Heart left ventricle (tissue), 16 donors: ENCODE measurements around the gene RSU1. TPM values are rescaled to one million over a fixed set of nuclear protein-coding genes. Genes with fewer than 3 reads are reported as not detected.

Experiments used
- ATAC-seq, 4 donors: fragments of 200-7000 bp; cut with Tn5 transposase; one replicate each; pipeline ENCODE4 v1.9.1; 2020 to 2022; ENCODE audit warnings: moderate library complexity in 4 of 4, mild to moderate bottlenecking in 3 of 4, moderate number of reproducible peaks in 1 of 4
- DNase-seq, 5 donors: peaks; one replicate each; pipeline ENCODE4 v3.0.0-alpha.2; 2020
- H3K27ac ChIP-seq, 12 donors: fragments of 200-600 bp; sonication (generic) in 4 of 12; one replicate each; pipeline versions ENCODE4 v1.5.0 to v1.8.0; 2016 to 2022; ENCODE audit warnings: mild to moderate bottlenecking in 2 of 12
- H3K27me3 ChIP-seq, 9 donors: fragments of 200-600 bp; sonication (generic) in 2 of 9; one replicate each; pipeline versions ENCODE4 v1.5.1 to v1.8.0; 2016 to 2022; ENCODE audit warnings: mild to moderate bottlenecking in 3 of 9
- H3K36me3 ChIP-seq, 9 donors: fragments of 200-600 bp; sonication (generic) in 2 of 9; one replicate each; pipeline versions ENCODE4 v1.5.0 to v1.8.0; 2018 to 2022; ENCODE audit warnings: mild to moderate bottlenecking in 2 of 9
- H3K4me1 ChIP-seq, 12 donors: fragments of 200-600 bp; sonication (generic) in 4 of 12; one replicate each; pipeline versions ENCODE4 v1.5.0 to v1.8.0; 2016 to 2022; ENCODE audit warnings: mild to moderate bottlenecking in 3 of 12
- H3K4me3 ChIP-seq, 12 donors: fragments of 200-600 bp; sonication (generic) in 4 of 12; one replicate each; pipeline versions ENCODE4 v1.5.0 to v1.8.0; 2017 to 2022; ENCODE audit warnings: mild to moderate bottlenecking in 9 of 12, moderate library complexity in 4 of 12
- H3K9me3 ChIP-seq, 12 donors: fragments of 200-600 bp; sonication (generic) in 4 of 12; one replicate each; pipeline versions ENCODE4 v1.5.0 to v1.8.0; 2016 to 2022; ENCODE audit warnings: mild to moderate bottlenecking in 1 of 12
- CTCF ChIP-seq, 12 donors: fragments of 200-600 bp; sonication (generic) in 4 of 12; IDR thresholded peaks; one replicate each; pipeline versions ENCODE4 v1.5.0 to v1.8.0; 2018 to 2022; ENCODE audit warnings: antibody characterized with exemption in 12 of 12, mild to moderate bottlenecking in 5 of 12
- POLR2A ChIP-seq, 2 donors: fragments of 450-650 bp; IDR thresholded peaks; one replicate each; pipeline ENCODE4 v1.6.1; 2017; ENCODE audit warnings: antibody characterized with exemption in 2 of 2, mild to moderate bottlenecking in 2 of 2, moderate library complexity in 2 of 2
- WGBS, 4 donors: extraction: QIAGEN DNeasy Blood & Tissue Kit in 2 of 4; methylation state at CpG; one replicate each; pipeline versions ENCODE4 v1.1.5 to v1.1.7; 2013 to 2018; 5-methylcytosine and 5-hydroxymethylcytosine counted together
- intact Hi-C, 10 donors: fragments of 100-400 bp; cut with DNase I; formaldehyde crosslinking; loops; one replicate each; pipeline versions ENCODE4 v1.11.1 to v1.14.2; 2022
- polyA plus RNA-seq, 2 donors: library from polyadenylated mRNA; stranded (reverse); fragments of 200-250 nt; gene quantifications; one replicate each; pipeline ENCODE4 v1.2.3, GENCODE V29; 2013
- total RNA-seq, 9 donors: library from RNA; depleted of rRNA in 2 of 9; stranded (reverse); fragments of >200 nt in 2 of 9; fragmentation: NEBNext Ultra II Directional in 3 of 9; extraction: Animal tissue kit (Norgen Biotek cat#: 25700) in 3 of 9; gene quantifications; one replicate each; pipeline versions ENCODE4 v1.1.0 to v1.2.4, GENCODE V29; 2016 to 2023
- donor health status: ischemic (EF 13 %, LVEDD 7.1; RV severe dilation, severe dysfunction).
- donor health status: healthy with polysubstance abuse.
- donor health status: DM: no; HTN: yes; CAD: no.
- donor health status: DM: no; HTN: no; CAD: no.
- donor health status: ischemic (EF 25% LVEDD 6.9; RV normal size, moderate dysfunction).
- donor health status: ischemic (EF 25% LVEDD 5.7; RV mildly dilated, moderate dysfunction).
- donor health status: healthy.
- donor health status: DM: yes; HTN: yes; CAD: no.
- donor health status: ischemic (EF 35%, LVEDD 5.7; RV mildly dilated, moderate dysfunction).
- donor health status: nonischemic (EF 11% LVEDD 7.7; RV severe dilation, severe dysfunction).
- donor health status: DM: yes; HTN: yes; CAD: no.
- donor health status: PGD.
- donor health status: ischemic (EF 29% LVEDD 5.4; RV normal size, mild dysfunction).
- donor health status: nonischemic (EF 23%, LVEDD 6.1; RV moderate dilation, normal function).

Gene RSU1
- total and polyA plus RNA-seq, 11 donors, result 29.6 to 84.1 (median 53.0) TPM

GRCh38 chr10:16656895-16657294 is 160.3 kb downstream of the RSU1 start:
- ATAC-seq, result no peak
- TF ChIP-seq CTCF (IDR thresholded peaks at IDR 0.05) (no peak), POLR2A (IDR thresholded peaks at IDR 0.05) (no peak)
- 69 to 80% (median 76%) methylated on average over 3 of the region's 3 CpGs for WGBS, 4 donors
- Histone ChIP-seq H3K4me3 (no peak overlapping the region), H3K27me3 (no peaks in the 10 kb centered on the region), H3K36me3 (no peaks in the 10 kb centered on the region), H3K4me1 (no peaks in the 10 kb centered on the region), H3K9me3 (no peaks in the 10 kb centered on the region), H3K27ac (no peak overlapping the region)
- no peak for DNase-seq
- intact Hi-C loops, result no loop called here

- TF ChIP-seq CTCF (IDR thresholded peaks at IDR 0.05) (no peak), POLR2A (IDR thresholded peaks at IDR 0.05) (no peak)
- no peaks in the 10 kb centered on the region for H3K27me3 ChIP-seq
- 63 to 80% (median 71%) methylated on average over 4 of the region's 4 CpGs for WGBS, 4 donors
- H3K4me3 ChIP-seq, result no peak overlapping the region
- H3K36me3 ChIP-seq, result no peaks in the 10 kb centered on the region
- DNase-seq, result no peak
- ATAC-seq, result no peak
- H3K27ac ChIP-seq, result no peak overlapping the region
- H3K9me3 ChIP-seq, result no peaks in the 10 kb centered on the region
- H3K4me1 ChIP-seq, result no peaks in the 10 kb centered on the region
- intact Hi-C loops, result no loop called here
Measured at GRCh38 chr10:16653224-16653623, 164.0 kb downstream of the RSU1 start.

GRCh38 chr10:16652154-16652553 is 165.1 kb downstream of the RSU1 start:
- H3K4me3 ChIP-seq, result no peak overlapping the region
- DNase-seq (no peak), ATAC-seq (no peak)
- H3K9me3 ChIP-seq, result no peaks in the 10 kb centered on the region
- no peaks in the 10 kb centered on the region for H3K36me3 ChIP-seq
- no peak overlapping the region for H3K27ac ChIP-seq
- no peaks in the 10 kb centered on the region for H3K4me1 ChIP-seq
- TF ChIP-seq POLR2A (IDR thresholded peaks at IDR 0.05) (no peak), CTCF (IDR thresholded peaks at IDR 0.05) (no peak)
- no peaks in the 10 kb centered on the region for H3K27me3 ChIP-seq
- intact Hi-C loops, result no loop called here
- 87 to 92% (median 89%) methylated on average over 5 of the region's 5 CpGs for WGBS, 4 donors

GRCh38 chr10:16649757-16650156 is 167.5 kb downstream of the RSU1 start:
- H3K9me3 ChIP-seq, result no peaks in the 10 kb centered on the region
- H3K4me1 ChIP-seq, result no peaks in the 10 kb centered on the region
- no peak overlapping the region for H3K27ac ChIP-seq
- ATAC-seq (no peak), DNase-seq (no peak)
- H3K27me3 ChIP-seq, result no peaks in the 10 kb centered on the region
- TF ChIP-seq POLR2A (IDR thresholded peaks at IDR 0.05), result no peak
- TF ChIP-seq CTCF (IDR thresholded peaks at IDR 0.05), result no peak
- intact Hi-C loops, result no loop called here
- 82 to 90% (median 88%) methylated on average over 2 of the region's 2 CpGs for WGBS, 4 donors
- no peaks in the 10 kb centered on the region for H3K36me3 ChIP-seq
- no peak overlapping the region for H3K4me3 ChIP-seq
